ENCODE data around the gene TCIRG1. TPM values are rescaled to one million over a fixed set of nuclear protein-coding genes. Genes with fewer than 3 reads are reported as not detected.

Gene TCIRG1
- total RNA-seq, 1 donor from 2014 or later, result 230 TPM

DNA sequence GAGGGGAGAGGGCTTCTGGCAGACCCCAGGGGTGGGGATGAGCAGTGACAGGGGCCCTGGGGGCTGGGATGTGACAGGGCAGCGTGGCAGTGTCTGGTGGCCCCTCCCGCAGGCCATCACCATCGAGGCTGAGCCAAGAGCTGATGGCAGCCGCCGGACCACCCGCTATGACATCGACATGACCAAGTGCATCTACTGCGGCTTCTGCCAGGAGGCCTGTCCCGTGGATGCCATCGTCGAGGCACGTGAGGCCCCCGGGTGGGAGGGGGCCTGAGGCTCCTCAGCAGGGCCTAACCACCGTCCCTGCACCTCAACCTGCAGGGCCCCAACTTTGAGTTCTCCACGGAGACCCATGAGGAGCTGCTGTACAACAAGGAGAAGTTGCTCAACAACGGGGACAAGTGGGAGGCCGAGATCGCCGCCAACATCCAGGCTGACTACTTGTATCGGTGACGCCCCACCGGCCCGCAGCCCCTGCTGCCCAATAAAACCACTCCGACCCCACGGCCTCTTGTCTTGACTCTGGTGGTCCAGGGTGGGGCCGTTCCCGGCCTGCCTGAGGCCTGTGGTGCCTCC, 2.6 kb upstream of the TCIRG1 start:
- intact Hi-C loops (cut with micrococcal nuclease), result loop anchor here (10.0 kb wide), 1 partner anchor 179 kb away; the partner anchor contains the start of gene KMT5B

DNA sequence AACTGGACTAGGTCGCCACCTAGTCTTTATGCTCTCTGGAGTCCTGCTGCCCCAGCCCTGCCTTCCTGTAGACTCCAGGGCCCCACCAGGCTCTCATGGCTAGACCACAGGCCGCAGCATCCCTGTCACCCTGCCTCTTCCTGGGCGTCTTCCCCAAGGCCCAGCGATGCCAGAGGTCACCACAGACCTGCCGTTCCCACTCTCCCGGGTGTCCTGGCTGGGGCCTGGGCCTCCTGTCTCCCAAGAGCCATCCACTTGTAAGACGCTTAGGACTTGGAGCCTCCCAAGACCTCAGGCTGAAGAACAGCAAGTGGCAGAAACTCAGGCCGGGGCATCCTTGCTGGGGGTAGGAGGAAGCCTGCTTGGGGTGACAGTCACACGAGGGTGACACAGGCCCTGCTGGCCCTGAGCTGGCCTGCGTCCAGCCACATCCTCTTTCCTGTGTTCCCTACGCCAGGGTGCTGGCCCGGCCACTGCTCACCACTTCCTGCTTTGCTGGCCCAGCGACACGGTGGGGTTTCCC, 2.0 kb upstream of the TCIRG1 start:
- intact Hi-C loops (cut with micrococcal nuclease), result loop anchor here (10.0 kb wide), 1 partner anchor 178 kb away; the partner anchor contains the start of gene KMT5B

- intact Hi-C loops (cut with micrococcal nuclease), result loop anchor here (10.0 kb wide), 1 partner anchor 177 kb away; the partner anchor contains the start of gene KMT5B
Measured at GRCh38 chr11:68037411-68038225, 1.2 kb upstream of the TCIRG1 start.

DNA sequence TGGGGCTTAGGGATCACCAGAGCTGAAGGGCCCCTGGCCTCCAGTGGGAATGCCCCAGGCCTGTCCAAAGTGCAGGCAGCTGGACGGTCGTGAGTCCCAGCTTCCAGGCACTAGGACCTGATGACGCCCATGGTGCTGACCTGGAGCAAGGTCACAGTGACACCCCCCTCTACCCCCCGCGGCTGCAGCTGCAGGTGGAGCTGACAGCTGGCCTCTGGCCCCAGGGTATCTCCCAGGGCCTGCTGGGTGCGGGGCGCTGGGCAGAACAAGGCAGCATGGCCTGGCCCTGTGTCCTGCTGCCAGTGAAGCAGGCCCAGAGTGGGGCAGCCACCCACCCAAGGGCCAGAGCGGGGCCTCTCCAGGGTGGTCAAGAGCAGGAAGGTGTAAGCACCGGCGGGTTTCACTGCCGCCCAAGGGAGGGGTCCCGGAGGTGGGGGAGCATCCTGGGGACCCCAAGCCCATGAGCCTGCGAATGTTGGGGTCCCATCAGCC, 553 bp upstream of the TCIRG1 start:
- intact Hi-C loops (cut with micrococcal nuclease), result loop anchor here (10.0 kb wide), 1 partner anchor 177 kb away; the partner anchor contains the start of gene KMT5B

- intact Hi-C loops (cut with micrococcal nuclease), result loop anchor here (1.0 to 10.0 kb wide), 2 partner anchors 9 to 175 kb away; partner anchors contain the start of genes KMT5B and NDUFS8
Measured at GRCh38 chr11:68039526-68040086, 781 bp downstream of the TCIRG1 start.

- intact Hi-C loops (cut with micrococcal nuclease), result loop anchor here (1.0 kb wide), 1 partner anchor 10 kb away; the partner anchor contains the start of gene NDUFS8
Measured at GRCh38 chr11:68040101-68040956, 1.5 kb downstream of the TCIRG1 start.

DNA sequence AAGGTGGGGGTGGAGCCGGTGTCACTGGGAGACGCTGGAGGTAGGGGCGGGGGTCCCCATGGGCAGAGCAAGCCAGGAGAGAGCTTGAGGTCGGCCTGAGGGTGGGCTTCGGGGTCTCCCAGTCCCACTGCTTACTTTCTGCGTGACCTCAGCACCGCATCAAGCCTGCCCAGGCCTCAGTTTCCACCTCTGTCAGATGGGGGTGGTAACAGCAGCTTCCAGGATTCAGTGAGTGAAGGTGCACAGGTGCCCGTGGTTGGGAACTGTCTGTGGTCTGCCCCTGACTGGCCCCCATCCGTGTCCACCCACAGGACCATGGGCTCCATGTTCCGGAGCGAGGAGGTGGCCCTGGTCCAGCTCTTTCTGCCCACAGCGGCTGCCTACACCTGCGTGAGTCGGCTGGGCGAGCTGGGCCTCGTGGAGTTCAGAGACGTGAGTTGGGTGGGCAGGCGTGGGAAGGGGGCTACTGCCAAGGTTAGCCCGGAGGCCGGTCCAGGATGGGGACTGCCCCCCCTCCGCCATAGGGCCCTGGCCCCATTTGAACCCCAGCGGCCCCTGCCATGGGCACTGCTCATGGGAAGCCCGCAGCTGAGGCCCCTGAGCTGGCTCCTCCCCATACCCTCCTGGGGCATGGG, 2.2 kb downstream of the TCIRG1 start:
- intact Hi-C loops (cut with micrococcal nuclease), result loop anchor here (1.0 kb wide), 1 partner anchor 11 kb away; the partner anchor contains the start of gene NDUFS8

DNA sequence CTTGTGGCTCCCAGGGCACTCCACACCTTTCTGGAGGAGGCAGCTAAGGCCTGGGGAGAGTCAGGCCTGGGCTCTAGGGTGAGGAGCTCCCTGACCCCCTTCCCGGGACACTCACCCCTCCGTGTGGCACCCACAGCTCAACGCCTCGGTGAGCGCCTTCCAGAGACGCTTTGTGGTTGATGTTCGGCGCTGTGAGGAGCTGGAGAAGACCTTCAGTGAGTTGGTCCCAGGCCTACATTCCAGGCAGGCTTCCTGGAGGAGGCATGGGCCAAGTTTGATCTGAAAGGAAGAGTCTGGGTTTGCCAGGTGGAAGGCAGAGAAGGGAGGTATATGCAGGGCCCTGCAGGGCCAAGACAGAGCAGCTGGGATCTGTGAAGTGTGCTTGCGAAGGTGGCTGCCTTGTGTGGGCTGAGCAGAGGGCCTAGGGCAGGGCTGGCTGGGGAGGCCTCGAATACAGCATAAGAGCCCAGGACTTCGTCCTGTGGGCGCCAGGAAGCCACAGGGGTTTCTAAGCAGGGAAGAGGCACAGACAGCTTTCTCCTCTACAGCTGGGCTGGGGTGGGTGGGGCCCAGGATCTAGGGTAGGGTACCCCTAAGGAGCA, 2.9 kb downstream of the TCIRG1 start:
- intact Hi-C loops (cut with micrococcal nuclease), result no loop called here

- intact Hi-C loops (cut with micrococcal nuclease), result no loop called here
Measured at GRCh38 chr11:68042219-68043028, 3.6 kb downstream of the TCIRG1 start.

- intact Hi-C loops (cut with micrococcal nuclease), result no loop called here
Measured at GRCh38 chr11:68043029-68043348, 4.2 kb downstream of the TCIRG1 start.

DNA sequence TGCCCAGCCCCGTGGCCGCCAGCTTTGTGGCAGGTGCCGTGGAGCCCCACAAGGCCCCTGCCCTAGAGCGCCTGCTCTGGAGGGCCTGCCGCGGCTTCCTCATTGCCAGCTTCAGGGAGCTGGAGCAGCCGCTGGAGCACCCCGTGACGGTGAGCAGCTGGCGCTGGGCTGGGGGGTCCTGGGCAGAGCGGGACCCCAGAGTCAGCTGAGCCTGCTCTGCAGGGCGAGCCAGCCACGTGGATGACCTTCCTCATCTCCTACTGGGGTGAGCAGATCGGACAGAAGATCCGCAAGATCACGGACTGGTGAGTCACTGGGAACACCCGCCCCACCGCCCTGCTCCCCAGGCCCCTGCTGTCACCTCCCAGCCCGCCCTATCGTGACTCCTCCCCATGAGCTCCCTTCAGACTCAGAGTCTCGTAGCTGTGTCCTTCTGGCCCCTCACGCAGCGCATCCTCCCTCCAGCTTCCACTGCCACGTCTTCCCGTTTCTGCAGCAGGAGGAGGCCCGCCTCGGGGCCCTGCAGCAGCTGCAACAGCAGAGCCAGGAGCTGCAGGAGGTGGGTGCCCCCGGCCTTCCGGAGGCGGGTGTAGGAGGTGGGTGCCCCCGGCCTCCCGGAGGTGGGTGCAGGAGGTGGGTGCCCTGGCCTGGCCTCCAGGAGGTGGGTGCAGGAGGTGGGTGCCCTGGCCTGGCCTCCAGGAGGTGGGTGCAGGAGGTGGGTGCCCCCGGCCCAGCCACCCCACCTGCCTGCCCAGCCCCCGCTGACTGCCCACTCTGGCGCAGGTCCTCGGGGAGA, 4.7 kb downstream of the TCIRG1 start:
- intact Hi-C loops (cut with micrococcal nuclease), result no loop called here

GRCh38 chr11:68044145-68044813, 5.5 kb downstream of the TCIRG1 start:
- intact Hi-C loops (cut with micrococcal nuclease), result no loop called here

- intact Hi-C loops (cut with micrococcal nuclease), result no loop called here
Measured at GRCh38 chr11:68044898-68045351, 6.1 kb downstream of the TCIRG1 start.

GRCh38 chr11:68047437-68048290, 8.8 kb downstream of the TCIRG1 start:
- intact Hi-C loops (cut with micrococcal nuclease), result no loop called here

- intact Hi-C loops (cut with micrococcal nuclease), result no loop called here
Measured at GRCh38 chr11:68048681-68049508, 10.1 kb downstream of the TCIRG1 start.
